GM19025 (cell line): Measurements from ENCODE around the gene TP73.

ENCODE experiments used
- ATAC-seq: cut with Tn5 transposase; IDR thresholded peaks from one replicate; pipeline ENCODE4 v1.9.1; 2021; ENCODE audit warnings: mild to moderate bottlenecking, low read depth, moderate library complexity; ENCODE audit not compliant: unreplicated experiment

Gene TP73

GRCh38 chr1:3773572-3774275 lies 121.4 kb downstream of the TP73 start:
- ATAC-seq = no peak

GRCh38 chr1:3774276-3774945 lies 122.1 kb downstream of the TP73 start:
- no peak for ATAC-seq

GRCh38 chr1:3774946-3775489 lies 122.7 kb downstream of the TP73 start:
- ATAC-seq = no peak

DNA sequence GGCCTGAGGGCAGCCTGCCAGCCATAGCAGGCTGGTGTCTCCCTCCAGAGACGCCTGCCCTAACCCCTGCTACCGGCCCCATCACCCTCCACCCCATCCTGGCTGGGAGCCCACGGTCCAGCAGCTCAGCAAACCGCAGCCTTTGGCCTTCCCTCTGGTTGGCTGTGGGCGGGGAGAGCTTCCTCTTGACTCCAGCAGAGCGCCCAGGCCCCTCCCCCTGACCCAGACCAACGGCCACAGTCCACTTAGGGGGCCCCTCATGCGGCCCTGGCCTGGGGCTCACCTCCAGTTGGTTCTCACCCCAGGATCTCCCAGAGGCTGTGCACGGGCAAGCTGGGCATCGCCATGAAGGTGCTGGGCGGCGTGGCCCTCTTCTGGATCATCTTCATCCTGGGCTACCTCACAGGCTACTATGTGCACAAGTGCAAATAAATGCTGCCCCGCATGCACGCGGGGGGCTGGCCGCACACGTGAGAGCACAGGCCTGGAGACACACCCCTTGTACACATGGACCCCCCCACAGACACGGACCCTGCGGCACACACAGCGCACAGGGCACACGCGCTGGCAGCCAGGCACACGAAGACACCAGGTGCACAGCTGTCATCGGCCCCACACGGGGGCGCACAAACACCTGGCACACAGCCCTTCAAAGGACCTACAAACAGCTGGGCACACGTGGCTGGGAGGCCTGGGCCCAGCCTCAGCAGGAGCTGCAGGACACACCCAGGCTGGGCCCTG lies 123.3 kb downstream of the TP73 start:
- ATAC-seq = no peak

DNA sequence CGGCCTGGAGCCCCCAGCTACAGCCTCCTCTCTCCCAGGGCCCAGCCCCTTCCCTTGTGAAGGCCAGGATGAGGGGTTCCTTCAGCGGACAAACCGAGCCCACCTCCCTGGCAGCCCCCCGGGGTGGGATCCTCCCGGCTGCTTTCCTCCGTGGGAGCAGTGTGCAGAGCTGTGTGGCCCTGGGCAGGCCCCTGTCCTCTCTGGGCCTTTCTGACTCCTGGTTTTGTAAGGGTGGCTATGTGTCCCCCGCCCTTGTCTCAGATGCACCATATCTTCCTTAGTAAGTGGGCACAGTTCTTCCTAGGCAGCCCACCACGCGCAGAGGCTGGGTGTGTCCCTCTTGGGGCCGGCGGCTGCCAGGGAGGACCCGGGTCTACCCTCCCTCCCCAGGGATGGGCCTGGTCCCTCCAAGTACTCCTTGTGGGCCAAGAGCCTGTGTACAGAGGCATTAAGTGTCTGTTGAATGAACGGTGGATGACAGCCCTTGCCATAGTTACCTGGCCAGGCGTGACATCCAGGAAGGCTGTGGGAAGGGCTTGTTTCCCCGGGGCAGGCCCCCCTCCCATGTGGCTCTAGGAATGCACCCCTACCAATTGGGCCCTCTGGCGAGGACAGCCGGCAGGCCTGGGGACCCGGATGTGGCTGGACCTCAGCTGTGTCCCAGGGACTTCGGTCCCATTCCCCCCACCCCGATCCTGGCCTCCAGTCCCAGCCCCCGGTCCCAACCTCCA lies 124.1 kb downstream of the TP73 start:
- no peak for ATAC-seq

DNA sequence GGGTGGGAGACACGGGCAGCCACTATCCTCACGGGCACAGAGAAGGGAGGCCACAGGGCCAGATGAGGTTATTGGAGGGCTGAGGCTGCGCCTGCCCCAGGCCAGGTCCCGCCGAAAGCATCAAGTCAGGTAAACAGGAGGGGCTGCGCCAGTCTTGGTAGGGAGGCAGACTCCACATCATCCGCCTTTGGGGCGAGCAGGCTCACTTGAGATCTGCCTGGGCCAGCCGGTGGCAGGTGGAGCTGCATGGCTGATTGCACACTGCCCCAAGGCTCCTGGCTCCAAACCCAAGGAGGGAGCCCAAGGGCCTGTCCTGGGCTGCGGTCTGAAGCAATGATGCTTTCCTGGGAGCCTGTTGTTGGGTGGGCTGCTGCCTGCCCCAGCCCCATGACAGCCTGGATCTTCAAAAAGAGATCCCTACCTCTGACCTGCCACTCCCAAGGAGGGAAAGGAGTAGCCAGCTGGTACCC lies 124.8 kb downstream of the TP73 start:
- ATAC-seq = no peak

- no peak for ATAC-seq
Measured at GRCh38 chr1:3777647-3778589, 125.6 kb downstream of the TP73 start.

DNA sequence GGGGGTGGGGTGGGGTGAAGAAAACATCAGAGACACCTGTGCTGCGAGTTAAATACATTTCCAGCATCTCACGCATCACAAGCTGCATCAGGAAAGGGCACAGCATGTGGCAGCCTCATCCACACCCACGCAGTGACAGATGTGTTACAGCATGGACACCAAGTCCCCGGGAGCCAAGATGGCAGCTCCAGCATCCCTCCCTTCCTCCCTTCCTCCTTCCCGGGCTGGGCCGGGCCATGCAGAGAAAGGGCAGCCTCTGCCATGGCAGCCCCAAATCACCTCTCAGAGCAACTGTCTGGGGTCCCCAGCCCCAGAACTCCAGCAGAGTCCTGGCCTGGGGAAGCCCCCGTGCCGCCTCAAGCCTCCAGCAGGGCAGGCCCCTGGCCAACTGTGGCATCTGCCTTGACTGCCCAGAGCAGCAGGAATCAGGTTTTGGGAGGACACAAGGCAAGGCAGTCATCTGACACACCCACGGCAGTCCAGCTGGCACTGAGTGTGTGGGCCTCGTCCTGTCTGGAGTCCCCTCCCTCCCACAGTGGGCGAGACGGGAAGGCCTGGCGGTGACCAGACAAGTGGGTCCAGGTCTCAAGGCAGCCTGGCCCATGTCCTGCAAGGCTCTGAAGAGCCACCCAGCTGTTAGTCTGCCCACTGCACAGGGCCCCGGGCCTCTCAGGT lies 126.4 kb downstream of the TP73 start:
- ATAC-seq = no peak

DNA sequence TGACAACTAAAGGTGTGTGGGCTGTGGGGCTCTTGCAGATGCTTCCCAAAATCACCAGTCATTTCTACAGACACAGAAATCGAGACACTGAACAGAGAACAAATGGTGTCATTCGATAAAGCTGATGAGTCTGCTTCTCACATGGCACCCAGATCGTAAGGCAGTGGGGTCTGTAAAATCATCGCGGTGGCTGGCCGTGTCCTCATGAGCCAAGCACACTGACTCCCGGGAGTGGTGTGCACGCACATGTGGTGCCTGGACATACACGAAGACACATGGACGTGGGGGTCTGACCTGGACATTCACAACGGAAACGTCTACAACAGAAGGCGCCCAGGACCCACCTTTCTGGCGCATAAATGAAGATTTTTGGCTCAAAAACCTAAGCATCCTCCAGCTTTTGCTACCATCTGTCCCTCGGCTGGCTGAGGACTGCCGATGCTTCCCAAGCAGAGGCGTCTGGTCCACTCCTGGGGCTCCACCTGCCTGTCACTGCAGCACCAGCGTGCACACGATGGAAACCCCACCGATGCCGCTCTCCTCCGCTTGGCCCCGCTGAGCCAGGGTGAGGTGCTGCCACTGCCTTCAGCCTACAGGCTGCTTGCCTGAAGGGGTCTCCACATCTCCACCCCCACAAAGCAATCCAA lies 127.1 kb downstream of the TP73 start:
- ATAC-seq = no peak

- ATAC-seq = no peak
Measured at GRCh38 chr1:3779912-3780416, 127.6 kb downstream of the TP73 start.

GRCh38 chr1:3780901-3781300 lies 128.6 kb downstream of the TP73 start:
- ATAC-seq = no peak

DNA sequence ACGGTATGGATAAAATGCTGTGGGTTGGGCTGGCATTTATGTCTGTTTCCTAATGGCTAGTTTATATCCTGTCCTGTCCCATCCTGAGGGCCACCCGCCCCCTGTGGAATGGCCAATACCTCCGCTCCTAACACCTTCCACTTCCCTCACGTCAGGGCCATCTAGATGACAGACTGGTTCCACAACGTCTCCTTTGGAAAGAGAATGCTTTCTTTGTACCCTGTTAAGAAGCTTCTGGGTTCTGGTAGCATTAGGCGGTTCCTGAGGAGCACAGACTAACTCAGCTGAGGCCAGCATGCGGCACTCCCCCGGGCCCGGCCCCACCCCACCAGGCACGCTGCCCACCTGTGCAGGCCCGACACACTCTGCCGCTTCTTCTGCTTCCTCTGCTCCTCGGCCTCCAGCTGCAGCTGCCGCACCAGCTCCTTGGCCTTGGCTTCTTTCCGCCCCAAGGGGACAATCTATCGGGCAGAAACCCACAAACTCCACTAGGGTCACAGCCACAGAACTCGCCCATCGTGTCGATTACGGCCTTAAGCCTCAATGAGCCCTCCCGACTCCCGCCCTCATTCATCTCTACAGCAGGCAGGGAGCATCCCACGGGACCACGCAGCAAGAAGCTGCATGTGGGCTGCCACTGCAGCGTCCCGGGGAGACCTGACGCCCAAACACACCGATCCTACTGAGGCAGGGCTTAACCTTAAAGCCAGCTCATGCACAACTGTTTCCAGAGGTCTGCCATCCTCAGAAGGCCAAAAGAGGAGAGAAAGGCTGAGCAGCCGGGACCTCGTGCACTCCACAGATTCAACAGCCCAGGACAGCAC lies 131.5 kb downstream of the TP73 start:
- no peak for ATAC-seq

DNA sequence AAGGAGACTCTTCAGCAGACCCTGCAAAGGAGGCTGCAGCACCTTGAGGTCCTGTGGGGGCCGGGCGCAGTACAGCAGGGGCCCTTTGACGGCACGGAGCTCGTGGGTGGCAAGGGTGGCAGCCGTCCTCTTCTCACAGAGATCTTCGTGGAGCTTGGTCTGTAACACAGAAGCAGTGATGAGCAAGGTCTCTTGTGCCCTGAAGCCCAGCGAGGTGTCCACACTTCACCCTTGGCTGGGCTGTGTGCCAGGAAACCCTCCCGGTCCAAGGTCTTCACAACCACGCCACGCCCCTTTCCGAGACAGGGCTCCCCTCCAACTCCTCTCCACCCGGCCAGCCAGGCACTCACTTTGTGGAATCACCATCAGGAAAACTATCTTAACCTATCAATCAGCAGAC lies 132.7 kb downstream of the TP73 start:
- no peak for ATAC-seq

DNA sequence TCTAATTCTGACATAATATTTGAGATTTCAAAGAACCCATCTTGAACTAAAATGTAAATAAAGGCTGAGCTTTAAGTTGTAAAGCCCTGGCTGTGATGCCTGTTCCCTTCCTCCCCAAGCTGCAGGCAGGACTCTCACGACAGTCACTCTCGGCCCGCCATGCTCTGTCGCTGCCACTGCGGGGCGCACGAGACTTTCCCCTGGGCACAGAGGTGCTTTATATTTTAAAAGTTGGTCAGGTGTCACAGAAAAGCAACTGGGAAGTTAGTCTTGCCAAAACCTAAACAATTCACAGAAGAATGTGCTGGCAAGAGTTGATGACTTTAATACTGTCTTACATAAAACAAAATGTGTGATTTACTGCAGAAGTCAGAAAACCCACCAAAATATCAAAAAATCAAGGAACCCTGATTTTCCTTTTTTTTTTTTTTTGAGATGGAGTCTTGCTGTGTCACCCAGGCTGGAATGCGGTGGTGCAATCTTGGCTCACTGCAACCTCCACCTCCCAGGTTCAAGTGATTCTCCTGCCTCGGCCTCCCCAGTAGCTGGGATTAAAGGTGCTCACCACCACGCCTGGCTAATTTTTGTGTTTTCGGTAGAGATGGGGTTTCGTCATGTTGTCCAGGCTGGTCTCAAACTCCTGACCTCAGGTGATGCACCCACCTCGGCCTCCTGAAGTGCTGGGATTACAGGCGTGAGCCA lies 133.3 kb downstream of the TP73 start:
- no peak for ATAC-seq
